Psoas muscle (tissue), 8 donors: ENCODE data around the gene PDE6G. TPM values are rescaled to one million over a fixed set of nuclear protein-coding genes. Genes with fewer than 3 reads are reported as not detected.

Source experiments
- ATAC-seq, 4 donors: fragments of 200-7000 bp; cut with Tn5 transposase; one replicate each; pipeline ENCODE4 v1.9.1; 2020; ENCODE audit warnings: moderate library complexity in 3 of 4, mild to moderate bottlenecking in 2 of 4
- DNase-seq, 2 donors: peaks; one replicate each; pipeline ENCODE4 v3.0.0-alpha.2; 2020
- H3K27ac ChIP-seq: fragments of 200-600 bp; one replicate; pipeline ENCODE4 v1.8.0; 2022
- H3K27me3 ChIP-seq, 3 donors: fragments of 200-600 bp in 1 of 3; one replicate each; pipeline versions ENCODE4 v1.6.1 to v1.8.0; 2013 to 2022; ENCODE audit warnings: low read length in 2 of 3, mild to moderate bottlenecking in 2 of 3, moderate library complexity in 1 of 3; ENCODE audit not compliant: insufficient read depth in 3 of 3
- H3K36me3 ChIP-seq, 2 donors: fragments of 200-600 bp in 1 of 2; one replicate each; pipeline versions ENCODE4 v1.6.1 to v1.8.0; 2013 to 2022; ENCODE audit warnings: low read depth in 1 of 2, mild to moderate bottlenecking in 1 of 2, moderate library complexity in 1 of 2; ENCODE audit not compliant: insufficient read depth in 1 of 2
- H3K4me1 ChIP-seq: fragments of 200-600 bp; one replicate; pipeline ENCODE4 v1.8.0; 2022
- H3K4me3 ChIP-seq: fragments of 200-600 bp; one replicate; pipeline ENCODE4 v1.8.0; 2022; ENCODE audit warnings: mild to moderate bottlenecking
- H3K9me3 ChIP-seq: fragments of 200-600 bp; one replicate; pipeline ENCODE4 v1.8.0; 2022
- WGBS, 3 donors: extraction: QIAGEN DNeasy Blood & Tissue Kit; methylation state at CpG; one replicate each; pipeline versions ENCODE4 v1.1.6 to v1.1.7; 2013; 5-methylcytosine and 5-hydroxymethylcytosine counted together
- intact Hi-C, 2 donors: fragments of 100-400 bp; cut with DNase I; formaldehyde crosslinking; loops; one replicate each; pipeline versions ENCODE4 v1.11.0 to v1.14.2; 2022
- polyA plus RNA-seq, 3 donors: library from polyadenylated mRNA; stranded (reverse); fragments of 200-250 nt; gene quantifications; one replicate each; pipeline ENCODE4 v1.2.3, GENCODE V29; 2013
- total RNA-seq, 4 donors: library from RNA; stranded (reverse); fragmentation: NEBNext Ultra II Directional in 2 of 4; extraction: Animal tissue kit (Norgen Biotek cat#: 25700) in 2 of 4; gene quantifications; one replicate each; pipeline versions ENCODE4 v1.2.1 to v1.2.4, GENCODE V29; 2021 to 2023
- TF ChIP-seq, protein P1 (sequence below): fragments of 200-600 bp; IDR thresholded peaks from one replicate; pipeline ENCODE4 v1.8.0; 2022; ENCODE audit warnings: antibody characterized with exemption
- donor health status: healthy with polysubstance abuse.
- donor health status: DM: no; HTN: no; CAD: no; lungs with moderate emphysema.
- donor health status: Bipolar disorder and iron deficiency.
- donor health status: healthy.
- donor health status: DM: yes; HTN: yes; CAD: no.
- donor health status: DM: no; HTN: no; CAD: no.
- donor health status: DM: no; HTN: no; CAD: no.
- donor health status: DM: yes; HTN: yes; CAD: no.

Gene PDE6G
- total and polyA plus RNA-seq, 7 donors, result 0.25 to 1.5 (median 0.60) TPM; not detected in 3

DNA sequence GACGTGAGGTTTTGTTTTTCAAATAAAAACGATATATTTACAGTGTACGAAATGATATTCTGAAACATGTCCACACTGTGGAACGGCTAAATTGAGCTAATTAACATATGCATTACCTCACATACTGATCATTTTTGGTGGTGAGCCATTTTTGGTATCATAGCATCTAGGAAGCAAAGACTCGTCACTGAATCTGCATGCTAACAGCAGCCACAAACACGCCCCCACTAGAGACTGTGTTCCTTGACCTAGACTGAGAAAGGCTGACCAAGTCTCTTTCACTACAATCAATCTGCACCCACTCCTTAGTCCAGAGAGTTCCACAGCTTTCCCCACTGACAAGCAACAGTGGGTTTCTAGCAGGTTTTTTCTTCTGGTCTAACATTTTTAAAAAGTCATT, 48.9 kb downstream of the PDE6G start:
- no peak for ATAC-seq
- H3K4me3 ChIP-seq, result no peak overlapping the region
- peaks cover 20 to 96% of the 10 kb centered on the region in 2 donors for H3K36me3 ChIP-seq
- 76 to 81% (median 77%) methylated on average over 6 of the region's 6 CpGs for WGBS, 3 donors
- H3K4me1 ChIP-seq, result no peaks in the 10 kb centered on the region
- TF ChIP-seq, protein P1, sequence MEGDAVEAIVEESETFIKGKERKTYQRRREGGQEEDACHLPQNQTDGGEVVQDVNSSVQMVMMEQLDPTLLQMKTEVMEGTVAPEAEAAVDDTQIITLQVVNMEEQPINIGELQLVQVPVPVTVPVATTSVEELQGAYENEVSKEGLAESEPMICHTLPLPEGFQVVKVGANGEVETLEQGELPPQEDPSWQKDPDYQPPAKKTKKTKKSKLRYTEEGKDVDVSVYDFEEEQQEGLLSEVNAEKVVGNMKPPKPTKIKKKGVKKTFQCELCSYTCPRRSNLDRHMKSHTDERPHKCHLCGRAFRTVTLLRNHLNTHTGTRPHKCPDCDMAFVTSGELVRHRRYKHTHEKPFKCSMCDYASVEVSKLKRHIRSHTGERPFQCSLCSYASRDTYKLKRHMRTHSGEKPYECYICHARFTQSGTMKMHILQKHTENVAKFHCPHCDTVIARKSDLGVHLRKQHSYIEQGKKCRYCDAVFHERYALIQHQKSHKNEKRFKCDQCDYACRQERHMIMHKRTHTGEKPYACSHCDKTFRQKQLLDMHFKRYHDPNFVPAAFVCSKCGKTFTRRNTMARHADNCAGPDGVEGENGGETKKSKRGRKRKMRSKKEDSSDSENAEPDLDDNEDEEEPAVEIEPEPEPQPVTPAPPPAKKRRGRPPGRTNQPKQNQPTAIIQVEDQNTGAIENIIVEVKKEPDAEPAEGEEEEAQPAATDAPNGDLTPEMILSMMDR, result no peak
- H3K9me3 ChIP-seq, result no peaks in the 10 kb centered on the region
- intact Hi-C loops, result no loop called here
- H3K27ac ChIP-seq, result no peak overlapping the region
- no peak for DNase-seq
- no peaks in the 10 kb centered on the region for H3K27me3 ChIP-seq

GRCh38 chr17:81603846-81604610, 52.3 kb downstream of the PDE6G start:
- no peaks in the 10 kb centered on the region for H3K27me3 ChIP-seq
- peaks cover 19 to 100% of the 10 kb centered on the region in 2 donors for H3K36me3 ChIP-seq
- DNase-seq (no peak), ATAC-seq (no peak)
- no peaks in the 10 kb centered on the region for H3K9me3 ChIP-seq
- no peak overlapping the region for H3K4me3 ChIP-seq
- WGBS, 3 donors, result 77 to 85% (median 82%) methylated on average over 11 of the region's 11 CpGs
- no peak overlapping the region for H3K27ac ChIP-seq
- peaks cover 3% of the 10 kb centered on the region for H3K4me1 ChIP-seq
- intact Hi-C loops, result loop anchor here in 1 of 2 donors (5.0 kb wide), 1 partner anchor 37 kb away; no protein-coding TSS in a partner anchor
- TF ChIP-seq, protein P1, result no peak

- TF ChIP-seq, protein P1, result peak; percentile 62
- Histone ChIP-seq H3K36me3 (peaks cover 16 to 100% of the 10 kb centered on the region in 2 donors), H3K4me1 (peaks cover 3% of the 10 kb centered on the region), H3K27ac (no peak overlapping the region), H3K27me3 (no peaks in the 10 kb centered on the region), H3K9me3 (no peaks in the 10 kb centered on the region), H3K4me3 (no peak overlapping the region)
- no peak for DNase-seq
- intact Hi-C loops, result loop anchor here in 1 of 2 donors (2.0 to 5.0 kb wide), 2 partner anchors 34 to 347 kb away; no protein-coding TSS in a partner anchor
- WGBS, 3 donors, result 37 to 42% (median 41%) methylated on average over 9 of the region's 9 CpGs
- peak; percentile 57 to 78 (median 70) for ATAC-seq
Measured at GRCh38 chr17:81601525-81602120, 54.7 kb downstream of the PDE6G start.

Other genes starting within 250 kb of the PDE6G start
- 100 to 1,000 TPM; 341 to 567 (median 431) TPM for gene ACTG1, start 143.7 kb downstream of the PDE6G start, total RNA-seq
- gene ACTG1, start 143.7 kb downstream of the PDE6G start, polyA plus RNA-seq, result 100 to 1,000 TPM; 150 to 620 (median 219) TPM
- gene FSCN2, start 128.2 kb downstream of the PDE6G start, total RNA-seq, result under 1 TPM in 3 of 4 donors, not detected in 1; 0.13 to 0.71 (median 0.38) TPM
- under 1 TPM; 0.08 to 0.09 (median 0.08) TPM for gene FSCN2, start 128.2 kb downstream of the PDE6G start, polyA plus RNA-seq
- 10 to 100 TPM; 11.8 to 13.1 (median 12.7) TPM for gene FAAP100, start 104.2 kb downstream of the PDE6G start, total RNA-seq
- gene FAAP100, start 104.2 kb downstream of the PDE6G start, polyA plus RNA-seq, result 10 to 100 TPM; 11.6 to 16.3 (median 12.6) TPM
- gene NPLOC4, start 19.4 kb downstream of the PDE6G start, total RNA-seq, result 100 to 1,000 TPM; 151 to 324 (median 219) TPM
- gene NPLOC4, start 19.4 kb downstream of the PDE6G start, polyA plus RNA-seq, result 100 to 1,000 TPM in 2 of 3 donors, 10 to 100 TPM in 1; 87.3 to 414 (median 117) TPM
- gene TSPAN10, start 19.3 kb downstream of the PDE6G start, total RNA-seq, result under 1 TPM in 2 of 4 donors, not detected in 2; 0.22 to 0.67 TPM
- under 1 TPM; 0.09 to 0.39 (median 0.14) TPM for gene TSPAN10, start 19.3 kb downstream of the PDE6G start, polyA plus RNA-seq
- 10 to 100 TPM; 15.5 to 23.6 (median 20.5) TPM for gene OXLD1, start 10.1 kb upstream of the PDE6G start, total RNA-seq
- gene OXLD1, start 10.1 kb upstream of the PDE6G start, polyA plus RNA-seq, result 10 to 100 TPM; 35.1 to 44.9 (median 39.8) TPM
- 10 to 100 TPM in 1 of 4 donors, 1 to 10 TPM in 3; 4.8 to 14.9 (median 8.6) TPM for gene CCDC137, start 10.2 kb upstream of the PDE6G start, total RNA-seq
- gene CCDC137, start 10.2 kb upstream of the PDE6G start, polyA plus RNA-seq, result 10 to 100 TPM; 11.3 to 47.4 (median 28.5) TPM
- gene ARL16, start 27.3 kb upstream of the PDE6G start, total RNA-seq, result 10 to 100 TPM in 3 of 4 donors, 1 to 10 TPM in 1; 7.8 to 15.6 (median 11.9) TPM
- gene ARL16, start 27.3 kb upstream of the PDE6G start, polyA plus RNA-seq, result 10 to 100 TPM; 23.2 to 29.3 (median 29.1) TPM
- gene HGS, start 27.5 kb upstream of the PDE6G start, total RNA-seq, result 10 to 100 TPM; 38.6 to 74.5 (median 56.5) TPM
- 100 to 1,000 TPM in 2 of 3 donors, 10 to 100 TPM in 1; 62.3 to 158 (median 139) TPM for gene HGS, start 27.5 kb upstream of the PDE6G start, polyA plus RNA-seq
- 100 to 1,000 TPM in 2 of 4 donors, 10 to 100 TPM in 2; 93.0 to 175 (median 104) TPM for gene MRPL12, start 46.8 kb upstream of the PDE6G start, total RNA-seq
- 100 to 1,000 TPM; 222 to 558 (median 242) TPM for gene MRPL12, start 46.8 kb upstream of the PDE6G start, polyA plus RNA-seq
- 1 to 10 TPM; 2.4 to 6.3 (median 3.8) TPM for gene SLC25A10, start 55.7 kb upstream of the PDE6G start, total RNA-seq
- 1 to 10 TPM; 5.9 to 7.0 (median 6.3) TPM for gene SLC25A10, start 55.7 kb upstream of the PDE6G start, polyA plus RNA-seq
- not detected for gene GCGR, start 147.6 kb upstream of the PDE6G start, total RNA-seq
- gene GCGR, start 147.6 kb upstream of the PDE6G start, polyA plus RNA-seq, result under 1 TPM in 2 of 3 donors, not detected in 1; 0.03 to 0.08 TPM
- gene MCRIP1, start 176.7 kb upstream of the PDE6G start, total RNA-seq, result 10 to 100 TPM; 20.5 to 47.6 (median 25.7) TPM
- 100 to 1,000 TPM in 1 of 3 donors, 10 to 100 TPM in 2; 45.1 to 187 (median 57.1) TPM for gene MCRIP1, start 176.7 kb upstream of the PDE6G start, polyA plus RNA-seq
- gene PPP1R27, start 178.5 kb upstream of the PDE6G start, total RNA-seq, result 1,000 to 10,000 TPM in 3 of 4 donors, 100 to 1,000 TPM in 1; 976 to 2,217 (median 1,286) TPM
- 100 to 1,000 TPM; 296 to 661 (median 603) TPM for gene PPP1R27, start 178.5 kb upstream of the PDE6G start, polyA plus RNA-seq
- gene P4HB, start 204.0 kb upstream of the PDE6G start, total RNA-seq, result 100 to 1,000 TPM; 244 to 361 (median 296) TPM
- 100 to 1,000 TPM; 236 to 384 (median 267) TPM for gene P4HB, start 204.0 kb upstream of the PDE6G start, polyA plus RNA-seq
- gene ARHGDIA, start 214.8 kb upstream of the PDE6G start, total RNA-seq, result 100 to 1,000 TPM in 3 of 4 donors, 10 to 100 TPM in 1; 88.3 to 192 (median 160) TPM
- 100 to 1,000 TPM in 2 of 3 donors, 10 to 100 TPM in 1; 79.1 to 268 (median 100) TPM for gene ARHGDIA, start 214.8 kb upstream of the PDE6G start, polyA plus RNA-seq
- gene ALYREF, start 235.0 kb upstream of the PDE6G start, total RNA-seq, result 10 to 100 TPM; 23.0 to 58.4 (median 47.1) TPM
- gene ALYREF, start 235.0 kb upstream of the PDE6G start, polyA plus RNA-seq, result 10 to 100 TPM; 37.5 to 79.8 (median 43.8) TPM
- 100 to 1,000 TPM; 118 to 208 (median 135) TPM for gene ANAPC11, start 235.2 kb upstream of the PDE6G start, total RNA-seq
- 100 to 1,000 TPM; 273 to 369 (median 323) TPM for gene ANAPC11, start 235.2 kb upstream of the PDE6G start, polyA plus RNA-seq
- under 1 TPM; 0.42 to 0.78 (median 0.55) TPM for gene NPB, start 245.7 kb upstream of the PDE6G start, total RNA-seq
- 1 to 10 TPM in 1 of 3 donors, under 1 TPM in 2; 0.73 to 2.9 (median 0.76) TPM for gene NPB, start 245.7 kb upstream of the PDE6G start, polyA plus RNA-seq